Natural killer cell (primary cell): ENCODE measurements around the gene DENND1A. TPM values are rescaled to one million over a fixed set of nuclear protein-coding genes. Genes with fewer than 3 reads are reported as not detected.
A peak's percentile ranks its signal among the peaks of the same experiment; 100 is the strongest.

Experiments used
- ATAC-seq, 3 donors: fragments of 150-1000 bp in 2 of 3; fragments of 200-7000 bp in 1 of 3; cut with Tn5 transposase; 1 replicate in 1 of 3; 2 replicates in 2 of 3; pipeline ENCODE4 v1.10.0; 2021; ENCODE audit warnings: mild to moderate bottlenecking in 2 of 3, moderate library complexity in 2 of 3
- DNase-seq, 2 donors: peaks; one replicate each; pipeline versions ENCODE4 v3.0.0 to v3.0.0-alpha.2; 2013 to 2021; ENCODE audit warnings: mixed read lengths in 1 of 2
- H3K27ac ChIP-seq: one replicate; pipeline ENCODE4 v1.5.1; 2013; ENCODE audit warnings: mild to moderate bottlenecking, low read length
- H3K27me3 ChIP-seq: one replicate; pipeline ENCODE4 v1.6.1; 2013; ENCODE audit warnings: low read length; ENCODE audit not compliant: control insufficient read depth, insufficient read depth
- H3K36me3 ChIP-seq: one replicate; pipeline ENCODE4 v1.6.1; 2013; ENCODE audit warnings: low read length; ENCODE audit not compliant: control insufficient read depth, insufficient read depth
- H3K4me1 ChIP-seq: one replicate; pipeline ENCODE4 v1.6.1; 2013; ENCODE audit warnings: low read length; ENCODE audit not compliant: control insufficient read depth, insufficient read depth
- H3K4me3 ChIP-seq: one replicate; pipeline ENCODE4 v1.5.1; 2013; ENCODE audit warnings: low read length
- H3K9me3 ChIP-seq: one replicate; pipeline ENCODE4 v1.6.1; 2013; ENCODE audit warnings: low read length; ENCODE audit not compliant: control insufficient read depth, insufficient read depth
- H3K27ac Mint-ChIP-seq, 2 donors: one replicate each; pipeline ENCODE4 v1.8.0; 2022; ENCODE audit warnings: mild to moderate bottlenecking in 2 of 2, mixed read lengths in 2 of 2, moderate library complexity in 1 of 2
- H3K27me3 Mint-ChIP-seq, 2 donors: one replicate each; pipeline ENCODE4 v1.8.0; 2022; ENCODE audit warnings: low read depth in 2 of 2, mixed read lengths in 2 of 2
- H3K36me3 Mint-ChIP-seq: one replicate; pipeline ENCODE4 v1.8.0; 2022; ENCODE audit warnings: mixed read lengths
- H3K4me1 Mint-ChIP-seq, 2 donors: one replicate each; pipeline ENCODE4 v1.8.0; 2022; ENCODE audit warnings: mixed read lengths in 2 of 2
- H3K4me3 Mint-ChIP-seq: one replicate; pipeline ENCODE4 v1.8.0; 2022; ENCODE audit warnings: mild to moderate bottlenecking, moderate library complexity, mixed read lengths
- H3K9me3 Mint-ChIP-seq, 2 donors: one replicate each; pipeline ENCODE4 v1.8.0; 2022; ENCODE audit warnings: mixed read lengths in 2 of 2
- CTCF ChIP-seq: fragments of 200-600 bp; IDR thresholded peaks from one replicate; pipeline ENCODE4 v1.8.0; 2022; ENCODE audit warnings: antibody characterized with exemption
- WGBS: methylation state at CpG from one replicate; pipeline ENCODE4 v1.1.7; 2013; ENCODE audit warnings: missing lambda C conversion rate; ENCODE audit not compliant: insufficient coverage; 5-methylcytosine and 5-hydroxymethylcytosine counted together
- intact Hi-C: fragments of 100-400 bp; cut with micrococcal nuclease; formaldehyde crosslinking; loops from one replicate; pipeline ENCODE4 v1.14.2; 2022
- total RNA-seq, 4 donors: library from RNA; stranded (reverse); fragments of 120-200 nt in 1 of 4; gene quantifications; one replicate each; pipeline versions ENCODE4 v1.2.3 to v1.2.4, GENCODE V29; 2013 to 2022

The DENND1A gene
- total RNA-seq, 3 donors from 2014 or later (not counting 1 experiment from before 2014, with no cell fraction given): 27.8 to 37.6 (median 30.9) TPM

DNA sequence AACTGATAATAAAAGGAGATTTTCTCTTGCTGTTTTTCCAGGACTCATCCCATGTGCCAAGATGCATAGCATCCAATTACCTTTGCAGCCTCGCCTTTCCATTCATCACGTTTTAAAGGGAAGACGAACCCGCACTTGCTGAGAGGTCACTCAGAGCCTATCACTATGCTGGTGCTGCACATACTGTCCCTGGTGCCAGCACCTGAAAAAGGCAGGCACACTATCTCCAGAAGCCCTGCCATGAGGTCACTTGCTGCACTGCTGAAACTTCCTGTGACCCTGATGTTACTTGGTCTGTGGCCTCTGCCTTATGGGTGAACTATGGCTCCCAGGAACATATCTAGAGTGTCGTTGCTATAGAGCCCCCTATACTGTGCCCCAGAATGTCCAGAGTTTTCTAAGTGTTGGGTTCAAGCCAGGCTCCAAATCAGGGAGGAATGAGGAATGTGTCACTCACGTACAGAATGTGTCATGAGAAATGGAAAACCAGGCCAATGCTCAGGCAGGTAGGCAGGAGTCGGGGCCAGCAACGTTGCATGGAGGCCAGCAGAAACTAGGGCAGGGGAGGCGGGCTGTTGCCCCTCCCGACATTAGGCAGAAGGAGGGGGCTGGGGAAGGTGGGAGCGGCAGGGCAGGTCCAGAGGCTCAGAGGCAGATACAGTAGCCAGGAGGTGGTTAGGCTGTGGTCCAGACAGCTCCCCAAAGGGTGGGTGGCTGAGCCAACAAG lies 311.8 kb downstream of the DENND1A start:
- intact Hi-C loops: no loop called here
- 94% methylated on average over 11 of the region's 11 CpGs for WGBS
- no peaks in the 10 kb centered on the region for H3K36me3 Mint-ChIP-seq
- Histone ChIP-seq H3K27ac (no peak overlapping the region), H3K27me3 (no peaks in the 10 kb centered on the region), H3K9me3 (no peaks in the 10 kb centered on the region), H3K4me3 (no peak overlapping the region), H3K36me3 (peaks cover 2% of the 10 kb centered on the region), H3K4me1 (peaks cover 7% of the 10 kb centered on the region)
- no peak overlapping the region for H3K27ac Mint-ChIP-seq
- TF ChIP-seq CTCF: no peak
- H3K4me3 Mint-ChIP-seq: no peak overlapping the region
- H3K9me3 Mint-ChIP-seq: no peaks in the 10 kb centered on the region
- ATAC-seq (no peak), DNase-seq (no peak)
- no peaks in the 10 kb centered on the region for H3K27me3 Mint-ChIP-seq
- peaks cover 24 to 28% of the 10 kb centered on the region in 2 donors for H3K4me1 Mint-ChIP-seq

- Mint-ChIP-seq H3K4me3 (no peak overlapping the region), H3K4me1 (peaks cover 24 to 28% of the 10 kb centered on the region in 2 donors), H3K27me3 (no peaks in the 10 kb centered on the region), H3K36me3 (no peaks in the 10 kb centered on the region), H3K27ac (no peak overlapping the region), H3K9me3 (no peaks in the 10 kb centered on the region)
- ATAC-seq (no peak), DNase-seq (no peak)
- H3K4me3 ChIP-seq: no peak overlapping the region
- H3K36me3 ChIP-seq: peaks cover 2% of the 10 kb centered on the region
- no peak for TF ChIP-seq CTCF
- peaks cover 7% of the 10 kb centered on the region for H3K4me1 ChIP-seq
- H3K9me3 ChIP-seq: no peaks in the 10 kb centered on the region
- WGBS: 84% methylated on average over 9 of the region's 9 CpGs
- H3K27me3 ChIP-seq: no peaks in the 10 kb centered on the region
- no peak overlapping the region for H3K27ac ChIP-seq
- intact Hi-C loops: no loop called here
Measured at GRCh38 chr9:123617286-123617685, 312.6 kb downstream of the DENND1A start.

DNA sequence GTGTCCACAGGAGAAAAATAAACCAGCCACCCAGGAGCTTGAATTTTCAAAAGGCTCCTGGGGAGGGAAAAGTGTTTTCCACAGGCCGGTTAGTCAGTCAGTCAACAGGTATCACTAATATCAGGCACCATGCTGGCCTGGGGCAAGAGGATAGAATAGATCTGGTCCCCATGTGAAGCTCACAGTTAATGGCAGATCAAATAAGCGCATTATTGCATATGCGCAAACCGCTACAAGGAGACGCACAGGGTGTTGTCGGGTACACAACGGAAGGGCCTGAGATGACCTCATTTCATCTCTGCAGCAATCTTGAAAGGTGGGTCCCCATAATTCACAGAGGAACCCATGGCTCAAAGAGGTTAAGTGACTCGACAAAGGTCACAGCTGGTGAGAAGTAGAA lies 313.2 kb downstream of the DENND1A start:
- Histone ChIP-seq H3K4me1 (peaks cover 7% of the 10 kb centered on the region), H3K4me3 (no peak overlapping the region), H3K27me3 (no peaks in the 10 kb centered on the region), H3K9me3 (no peaks in the 10 kb centered on the region), H3K36me3 (peaks cover 2% of the 10 kb centered on the region), H3K27ac (no peak overlapping the region)
- Mint-ChIP-seq H3K4me1 (peaks cover 24 to 28% of the 10 kb centered on the region in 2 donors), H3K9me3 (no peaks in the 10 kb centered on the region), H3K4me3 (no peak overlapping the region), H3K36me3 (no peaks in the 10 kb centered on the region), H3K27ac (no peak overlapping the region), H3K27me3 (no peaks in the 10 kb centered on the region)
- DNase-seq (no peak), ATAC-seq (no peak)
- intact Hi-C loops: no loop called here
- WGBS: 98% methylated on average over 8 of the region's 8 CpGs
- no peak for TF ChIP-seq CTCF

GRCh38 chr9:123615381-123615780 lies 314.5 kb downstream of the DENND1A start:
- 50% methylated on average over 1 of the region's 1 CpG for WGBS
- Mint-ChIP-seq H3K9me3 (no peaks in the 10 kb centered on the region), H3K36me3 (no peaks in the 10 kb centered on the region), H3K27me3 (no peaks in the 10 kb centered on the region), H3K27ac (no peak overlapping the region), H3K4me1 (peaks cover 24 to 28% of the 10 kb centered on the region in 2 donors), H3K4me3 (no peak overlapping the region)
- no peak for DNase-seq
- no peaks in the 10 kb centered on the region for H3K27me3 ChIP-seq
- H3K36me3 ChIP-seq: peaks cover 2% of the 10 kb centered on the region
- intact Hi-C loops: no loop called here
- no peak overlapping the region for H3K4me3 ChIP-seq
- H3K4me1 ChIP-seq: peaks cover 7% of the 10 kb centered on the region
- peak in 1 of 3 donors; percentile 51 for ATAC-seq
- H3K27ac ChIP-seq: no peak overlapping the region
- H3K9me3 ChIP-seq: no peaks in the 10 kb centered on the region
- no peak for TF ChIP-seq CTCF
